Neutrophil (primary cell): ENCODE results near the gene LBHD2.

Experiments used
- H3K27ac ChIP-seq: fragments of 200-600 bp; sonication (generic); 2 replicates; pipeline ENCODE4 v1.5.1; 2016; ENCODE audit warnings: mild to moderate bottlenecking, moderate library complexity
- H3K27me3 ChIP-seq: fragments of 200-600 bp; sonication (generic); 2 replicates; pipeline ENCODE4 v1.6.0; 2016; ENCODE audit warnings: mild to moderate bottlenecking
- H3K36me3 ChIP-seq: fragments of 200-600 bp; sonication (generic); 2 replicates; pipeline ENCODE4 v1.5.1; 2017
- H3K4me1 ChIP-seq, 2 experiments: fragments of 200-600 bp in 1 of 2; sonication (generic) in 1 of 2; 1 replicate in 1 of 2; 2 replicates in 1 of 2; pipeline versions ENCODE4 v1.5.1 to v1.6.1; 2013 to 2016; ENCODE audit warnings: low read depth in 1 of 2, low read length in 1 of 2, mild to moderate bottlenecking in 1 of 2, moderate library complexity in 1 of 2; ENCODE audit not compliant: control insufficient read depth in 1 of 2, insufficient read depth in 1 of 2
- H3K4me3 ChIP-seq, 2 experiments: fragments of 200-600 bp in 1 of 2; sonication (generic) in 1 of 2; 1 replicate in 1 of 2; 2 replicates in 1 of 2; pipeline ENCODE4 v1.5.1; 2013 to 2016; ENCODE audit warnings: low read depth in 1 of 2, low read length in 1 of 2, mild to moderate bottlenecking in 1 of 2, moderate library complexity in 1 of 2
- H3K9me3 ChIP-seq: fragments of 200-600 bp; sonication (generic); 2 replicates; pipeline ENCODE4 v1.5.1; 2016
- TF ChIP-seq, protein P1 (sequence below): fragments of 200-600 bp; sonication (generic); IDR thresholded peaks from 2 replicates; pipeline ENCODE4 v1.5.1; 2016; ENCODE audit warnings: antibody characterized with exemption

Gene LBHD2

DNA sequence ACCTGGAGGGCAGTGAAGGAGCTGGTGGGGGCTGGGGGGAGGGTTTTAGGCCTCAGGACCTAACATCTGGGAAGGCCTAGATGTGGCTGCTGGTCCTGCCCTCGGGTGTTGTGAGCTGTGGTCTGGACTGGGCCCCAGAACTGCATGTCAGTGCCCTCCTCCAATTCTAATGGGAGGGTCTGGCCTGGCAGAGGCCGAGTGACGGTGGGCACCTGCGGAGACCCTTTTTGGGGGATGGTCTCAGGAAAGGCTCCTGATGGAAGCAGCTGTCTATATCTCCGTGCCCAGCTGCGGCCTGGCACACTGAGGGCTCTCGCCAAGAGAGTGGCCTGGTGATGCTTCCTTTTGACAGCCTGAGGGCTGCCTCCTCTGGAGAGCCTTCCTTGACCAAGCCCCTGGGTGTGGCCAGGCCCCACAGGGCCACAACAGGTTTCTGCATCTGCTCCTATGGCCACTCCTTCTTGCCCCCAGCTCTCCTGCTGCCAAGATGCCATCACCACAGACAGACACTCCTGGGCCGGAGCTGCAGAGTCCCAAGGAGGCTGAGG is 15.8 kb downstream of the LBHD2 start:
- no peak overlapping the region for H3K4me3 ChIP-seq
- H3K9me3 ChIP-seq, result no peaks in the 10 kb centered on the region
- H3K27me3 ChIP-seq, result peaks cover 77% of the 10 kb centered on the region
- H3K27ac ChIP-seq, result no peak overlapping the region
- TF ChIP-seq, protein P1, sequence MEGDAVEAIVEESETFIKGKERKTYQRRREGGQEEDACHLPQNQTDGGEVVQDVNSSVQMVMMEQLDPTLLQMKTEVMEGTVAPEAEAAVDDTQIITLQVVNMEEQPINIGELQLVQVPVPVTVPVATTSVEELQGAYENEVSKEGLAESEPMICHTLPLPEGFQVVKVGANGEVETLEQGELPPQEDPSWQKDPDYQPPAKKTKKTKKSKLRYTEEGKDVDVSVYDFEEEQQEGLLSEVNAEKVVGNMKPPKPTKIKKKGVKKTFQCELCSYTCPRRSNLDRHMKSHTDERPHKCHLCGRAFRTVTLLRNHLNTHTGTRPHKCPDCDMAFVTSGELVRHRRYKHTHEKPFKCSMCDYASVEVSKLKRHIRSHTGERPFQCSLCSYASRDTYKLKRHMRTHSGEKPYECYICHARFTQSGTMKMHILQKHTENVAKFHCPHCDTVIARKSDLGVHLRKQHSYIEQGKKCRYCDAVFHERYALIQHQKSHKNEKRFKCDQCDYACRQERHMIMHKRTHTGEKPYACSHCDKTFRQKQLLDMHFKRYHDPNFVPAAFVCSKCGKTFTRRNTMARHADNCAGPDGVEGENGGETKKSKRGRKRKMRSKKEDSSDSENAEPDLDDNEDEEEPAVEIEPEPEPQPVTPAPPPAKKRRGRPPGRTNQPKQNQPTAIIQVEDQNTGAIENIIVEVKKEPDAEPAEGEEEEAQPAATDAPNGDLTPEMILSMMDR, result no peak
- H3K36me3 ChIP-seq, result no peaks in the 10 kb centered on the region
- H3K4me1 ChIP-seq, result peaks cover under 1 to 14% of the 10 kb centered on the region in 2 experiments

DNA sequence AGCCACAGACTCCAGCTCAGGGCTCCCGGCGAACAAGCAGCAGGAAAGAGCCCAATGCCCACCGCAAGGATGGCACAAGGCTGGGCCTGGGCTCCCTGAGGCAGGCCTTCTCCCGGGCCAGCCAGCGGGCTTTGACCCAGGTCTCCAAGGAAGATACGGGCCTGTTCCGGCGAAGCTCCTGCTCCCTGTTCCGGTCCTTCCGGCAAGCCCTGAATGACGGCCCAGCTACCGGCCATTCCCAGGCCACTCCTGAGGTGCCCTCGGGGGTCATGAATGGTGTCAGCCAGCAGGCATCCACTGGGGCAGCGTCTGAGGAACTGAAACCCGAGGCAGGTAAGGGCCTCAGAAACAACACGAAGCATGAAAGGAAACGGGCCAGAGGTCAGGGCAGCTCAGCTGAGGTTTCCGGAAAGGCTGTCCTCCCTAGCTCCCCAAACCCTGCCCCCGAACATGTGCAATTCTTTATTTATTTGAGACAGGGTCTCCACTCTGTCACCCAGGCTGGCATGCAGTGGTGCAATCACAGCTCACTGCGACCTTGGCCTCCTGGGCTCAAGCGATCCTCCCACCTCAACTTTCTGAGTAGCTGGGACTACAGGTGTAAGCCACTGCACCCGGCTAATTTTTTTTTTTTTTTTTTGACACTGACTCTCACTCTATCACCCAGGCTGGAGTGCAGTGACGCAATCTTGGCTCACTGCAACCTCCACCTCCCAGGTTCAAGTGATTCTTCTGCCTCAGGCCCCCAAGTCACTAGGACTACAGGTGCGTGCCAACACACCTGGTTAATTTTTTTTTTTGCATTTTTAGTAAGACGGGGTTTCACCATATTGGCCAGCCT is 16.5 kb downstream of the LBHD2 start:
- Histone ChIP-seq H3K9me3 (no peaks in the 10 kb centered on the region), H3K4me3 (no peak overlapping the region), H3K27ac (no peak overlapping the region), H3K36me3 (no peaks in the 10 kb centered on the region), H3K4me1 (peaks cover 8 to 21% of the 10 kb centered on the region in 2 experiments), H3K27me3 (peaks cover 79% of the 10 kb centered on the region)
- TF ChIP-seq, protein P1, result no peak

DNA sequence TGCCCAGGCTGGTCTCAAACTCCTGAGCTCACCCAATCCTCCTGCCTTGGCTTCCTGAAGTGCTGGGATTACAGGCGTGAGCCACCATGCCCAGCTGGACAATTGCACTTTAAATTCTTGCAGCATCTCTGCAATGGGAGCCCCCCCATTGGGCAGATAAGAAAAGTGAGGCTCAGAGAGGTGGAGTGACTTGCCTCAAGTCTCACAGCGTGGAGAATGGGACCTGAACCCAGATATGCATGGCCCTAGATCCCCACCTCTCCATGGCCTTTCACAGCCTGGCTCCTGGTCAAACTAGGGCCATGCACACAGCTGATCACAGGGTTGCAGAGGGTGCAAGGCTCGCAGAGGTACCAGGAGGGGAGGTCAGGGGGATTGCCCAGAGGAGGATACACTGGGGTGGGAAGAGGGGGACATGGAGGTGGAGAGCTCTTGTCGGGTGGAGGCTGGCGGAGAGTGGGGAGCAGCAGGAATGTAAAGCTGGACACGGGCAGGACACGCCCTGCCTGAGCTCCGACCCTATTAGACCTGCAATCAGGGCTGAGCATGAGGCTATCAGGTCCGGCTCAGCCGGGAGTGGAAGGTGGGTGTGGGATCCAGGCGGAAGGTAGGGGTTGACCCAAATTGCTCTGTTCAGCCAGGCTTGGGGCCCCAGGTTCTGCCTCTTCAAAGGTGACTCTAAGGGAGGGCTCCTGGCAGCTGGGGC is 17.4 kb downstream of the LBHD2 start:
- H3K9me3 ChIP-seq, result no peaks in the 10 kb centered on the region
- TF ChIP-seq, protein P1, result no peak
- no peak overlapping the region for H3K27ac ChIP-seq
- no peak overlapping the region for H3K4me3 ChIP-seq
- H3K4me1 ChIP-seq, result peaks cover 15 to 28% of the 10 kb centered on the region in 2 experiments
- no peaks in the 10 kb centered on the region for H3K36me3 ChIP-seq
- peaks cover 85% of the 10 kb centered on the region for H3K27me3 ChIP-seq

DNA sequence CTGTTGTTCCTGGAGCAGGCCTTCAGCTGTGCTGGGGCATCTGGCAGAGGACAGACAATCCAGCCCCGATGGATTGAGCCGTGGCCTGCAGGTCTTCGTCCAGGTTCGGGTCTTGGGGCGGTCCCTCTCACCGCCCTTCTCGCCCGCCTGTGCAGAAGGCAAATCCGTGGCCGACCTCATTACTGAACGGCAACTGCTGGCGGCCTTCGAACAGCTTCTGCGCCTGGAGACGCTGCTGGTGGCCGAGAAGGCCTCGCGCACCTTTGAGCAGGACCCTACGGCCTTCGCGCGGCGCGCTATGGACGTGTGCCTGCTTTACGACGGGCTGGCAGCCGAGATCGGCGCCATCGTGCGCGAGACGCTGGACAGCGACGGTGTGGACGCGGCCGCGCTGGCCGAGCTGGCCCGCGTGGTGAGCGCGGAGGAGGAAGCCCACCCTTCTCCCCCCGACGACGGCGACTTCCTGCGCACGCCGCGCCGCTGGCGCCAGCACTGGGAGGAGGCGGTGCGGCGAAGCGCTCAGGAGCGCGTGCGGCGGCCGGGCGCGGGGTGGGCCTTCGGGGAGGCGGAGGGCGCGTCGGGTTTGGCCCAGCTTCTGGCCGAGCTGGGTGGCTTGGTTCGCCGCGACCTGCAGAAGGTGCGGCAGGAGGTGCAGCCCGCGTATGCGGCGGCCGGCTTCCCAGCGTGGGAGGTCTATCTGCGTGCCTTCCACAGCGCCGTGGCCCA is 18.1 kb downstream of the LBHD2 start:
- no peak overlapping the region for H3K4me3 ChIP-seq
- peaks cover 15 to 28% of the 10 kb centered on the region in 2 experiments for H3K4me1 ChIP-seq
- H3K9me3 ChIP-seq, result no peaks in the 10 kb centered on the region
- H3K27ac ChIP-seq, result no peak overlapping the region
- TF ChIP-seq, protein P1, result no peak
- peaks cover 89% of the 10 kb centered on the region for H3K27me3 ChIP-seq
- H3K36me3 ChIP-seq, result no peaks in the 10 kb centered on the region

DNA sequence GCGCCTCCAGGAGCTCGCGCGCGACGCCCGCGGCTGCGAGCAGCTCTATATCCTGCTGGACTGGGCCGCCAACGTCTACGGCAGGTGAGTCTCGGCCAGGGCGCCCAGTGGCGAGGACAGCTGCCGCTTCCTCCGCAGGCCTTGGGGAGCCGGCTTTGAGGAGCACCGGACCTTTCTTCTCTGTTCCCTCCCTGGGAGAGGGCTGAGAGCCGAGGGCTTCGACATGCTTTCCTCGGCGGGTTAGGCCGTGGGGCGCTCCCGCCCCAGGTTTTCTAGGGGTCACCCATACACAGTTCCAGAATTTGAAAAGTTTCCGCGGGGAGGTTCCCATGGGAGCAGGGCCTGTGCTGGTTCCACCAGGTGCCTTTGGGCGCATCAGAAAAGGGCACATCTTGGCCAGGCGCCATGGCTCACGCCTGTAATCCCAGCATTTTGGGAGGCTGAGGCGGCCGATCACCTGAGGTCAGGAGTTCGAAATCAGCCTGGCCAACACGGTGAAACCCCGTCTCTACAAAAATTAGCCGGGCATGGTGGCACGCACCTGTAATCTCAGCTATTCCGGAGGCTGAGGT is 18.8 kb downstream of the LBHD2 start:
- Histone ChIP-seq H3K4me3 (no peak overlapping the region), H3K4me1 (peaks cover 15 to 28% of the 10 kb centered on the region in 2 experiments), H3K36me3 (no peaks in the 10 kb centered on the region), H3K9me3 (no peaks in the 10 kb centered on the region), H3K27me3 (peaks cover 85% of the 10 kb centered on the region), H3K27ac (no peak overlapping the region)
- TF ChIP-seq, protein P1, result no peak
